GM18502 (cell line): ENCODE data around the gene CEACAM3.
A peak's percentile ranks its signal among the peaks of the same experiment; 100 is the strongest.

Source experiments
- ATAC-seq: cut with Tn5 transposase; IDR thresholded peaks from one replicate; pipeline ENCODE4 v1.9.1; 2021; ENCODE audit warnings: mild to moderate bottlenecking; ENCODE audit not compliant: unreplicated experiment, poor library complexity

The CEACAM3 gene

GRCh38 chr19:41843371-41843770 is 47.0 kb downstream of the CEACAM3 start:
- ATAC-seq, result no peak

DNA sequence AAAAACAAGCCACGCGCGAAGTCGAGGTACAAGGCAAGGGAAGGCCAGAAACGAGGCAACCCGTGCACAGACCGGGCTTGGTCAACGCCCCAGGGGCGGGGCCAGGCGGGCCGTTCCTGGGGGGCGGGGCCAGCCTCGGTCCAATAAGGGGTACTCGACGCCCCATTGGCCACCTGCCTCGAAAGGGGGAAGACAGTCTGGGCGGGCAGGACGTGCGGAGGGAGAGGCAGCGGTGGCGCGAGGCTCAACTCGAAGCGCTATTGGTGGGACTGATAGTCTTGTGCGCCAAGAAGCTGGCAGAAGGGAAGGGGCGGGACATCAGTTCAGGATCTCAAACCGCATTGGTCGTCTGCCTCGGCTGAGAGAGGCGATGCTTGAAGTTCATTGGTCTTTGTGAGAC is 48.2 kb downstream of the CEACAM3 start, which contains the start of gene LYPD4:
LYPD4 (minus strand) TSS at position 83 of the 400 bp plus-strand sequence. CDS start 5,398 bp downstream, outside the sequence.
- no peak for ATAC-seq

DNA sequence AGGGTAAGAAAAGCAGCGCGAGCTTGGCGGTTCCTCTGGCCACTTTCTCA is 48.4 kb downstream of the CEACAM3 start, which contains the start of gene DMRTC2:
DMRTC2 (plus strand) TSS at position 42 of the 50 bp plus-strand sequence. CDS start 2,387 bp downstream, outside the sequence.
- no peak for ATAC-seq

DNA sequence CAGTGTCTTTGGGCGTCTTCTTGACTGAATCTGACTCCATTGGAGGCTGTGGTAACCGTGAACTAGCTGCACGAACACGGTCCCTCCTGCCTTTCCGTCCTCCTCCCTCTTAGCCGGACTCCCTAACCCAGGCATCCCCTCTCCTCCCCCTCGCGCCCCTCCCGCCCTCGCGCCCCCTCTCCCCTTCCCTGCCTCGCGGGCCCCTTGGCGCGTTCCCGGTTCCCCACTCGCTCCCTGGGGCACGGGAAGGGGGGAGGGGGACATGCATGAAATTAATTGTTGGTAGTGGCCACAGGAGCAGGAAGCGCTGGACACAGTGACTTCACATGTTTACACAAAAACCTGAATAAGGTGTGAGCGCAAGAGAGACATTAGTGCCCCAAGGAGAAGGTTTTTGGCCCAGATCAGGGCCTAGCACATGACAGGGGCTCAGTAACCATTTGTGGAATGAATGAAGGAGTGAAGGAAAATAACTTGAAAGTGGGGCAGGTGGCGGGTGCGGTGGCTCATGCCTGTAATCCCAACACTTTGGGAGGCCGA is 48.7 kb downstream of the CEACAM3 start:
- ATAC-seq, result no peak

GRCh38 chr19:41847351-41848105 is 51.1 kb downstream of the CEACAM3 start:
- no peak for ATAC-seq

- no peak for ATAC-seq
Measured at GRCh38 chr19:41848666-41849065, 52.3 kb downstream of the CEACAM3 start.

GRCh38 chr19:41849067-41849466 is 52.7 kb downstream of the CEACAM3 start:
- no peak for ATAC-seq

DNA sequence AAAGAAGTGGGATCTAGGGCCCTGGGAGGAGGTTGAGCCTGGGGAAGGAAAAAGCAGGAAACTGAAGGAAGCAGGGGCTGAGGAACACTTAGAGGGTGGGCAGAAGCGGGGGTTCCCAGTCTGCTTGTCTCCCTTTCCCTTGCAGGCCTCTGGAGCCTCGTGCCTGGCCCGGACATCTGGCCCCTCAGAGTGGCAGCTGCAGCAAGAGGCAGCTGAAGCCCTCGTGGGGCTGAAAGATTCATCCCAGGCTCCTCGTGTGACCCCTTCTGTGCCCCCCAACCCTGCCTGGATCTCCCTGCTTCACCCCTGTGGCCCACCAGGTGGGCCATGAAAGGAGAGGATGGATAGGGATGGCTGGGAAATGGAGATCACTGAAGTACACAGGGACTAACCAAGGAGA is 54.0 kb downstream of the CEACAM3 start:
- ATAC-seq, result no peak

- no peak for ATAC-seq
Measured at GRCh38 chr19:41851456-41851855, 55.1 kb downstream of the CEACAM3 start.

GRCh38 chr19:41853344-41853743 is 57.0 kb downstream of the CEACAM3 start:
- no peak for ATAC-seq

- no peak for ATAC-seq
Measured at GRCh38 chr19:41853768-41854167, 57.4 kb downstream of the CEACAM3 start.

- no peak for ATAC-seq
Measured at GRCh38 chr19:41859213-41859617, 62.8 kb downstream of the CEACAM3 start.

DNA sequence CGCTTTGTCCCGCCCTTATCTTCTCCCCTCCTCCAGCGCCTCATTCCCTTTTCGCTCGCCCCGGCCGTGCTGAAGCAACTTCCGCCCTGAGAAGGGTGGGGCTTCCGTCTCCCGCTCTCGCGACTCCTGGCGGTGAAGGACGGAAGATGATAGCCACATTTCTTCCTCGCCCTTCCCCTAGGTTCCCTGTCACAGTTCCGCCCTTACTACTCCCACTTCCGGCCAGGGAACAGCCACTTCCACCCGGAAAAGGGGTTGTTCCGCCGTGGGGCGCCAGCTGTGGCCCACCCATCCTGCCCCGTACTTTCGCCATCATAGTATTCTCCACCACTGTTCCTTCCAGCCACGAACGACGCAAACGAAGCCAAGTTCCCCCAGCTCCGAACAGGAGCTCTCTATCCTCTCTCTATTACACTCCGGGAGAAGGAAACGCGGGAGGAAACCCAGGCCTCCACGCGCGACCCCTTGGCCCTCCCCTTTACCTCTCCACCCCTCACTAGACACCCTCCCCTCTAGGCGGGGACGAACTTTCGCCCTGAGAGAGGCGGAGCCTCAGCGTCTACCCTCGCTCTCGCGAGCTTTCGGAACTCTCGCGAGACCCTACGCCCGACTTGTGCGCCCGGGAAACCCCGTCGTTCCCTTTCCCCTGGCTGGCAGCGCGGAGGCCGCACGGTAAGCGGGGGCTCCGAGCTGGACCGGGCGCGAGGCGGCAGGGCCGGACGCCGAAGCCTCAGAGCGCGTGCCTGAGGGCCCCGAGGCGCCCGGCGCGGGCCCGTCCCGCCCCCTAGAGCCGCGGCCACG is 63.4 kb downstream of the CEACAM3 start, which contains the start of gene RPS19:
RPS19 (plus strand) TSS at position 638 of the 801 bp plus-strand sequence. CDS start 520 bp downstream, outside the sequence.
- ATAC-seq, result peak; percentile 77

DNA sequence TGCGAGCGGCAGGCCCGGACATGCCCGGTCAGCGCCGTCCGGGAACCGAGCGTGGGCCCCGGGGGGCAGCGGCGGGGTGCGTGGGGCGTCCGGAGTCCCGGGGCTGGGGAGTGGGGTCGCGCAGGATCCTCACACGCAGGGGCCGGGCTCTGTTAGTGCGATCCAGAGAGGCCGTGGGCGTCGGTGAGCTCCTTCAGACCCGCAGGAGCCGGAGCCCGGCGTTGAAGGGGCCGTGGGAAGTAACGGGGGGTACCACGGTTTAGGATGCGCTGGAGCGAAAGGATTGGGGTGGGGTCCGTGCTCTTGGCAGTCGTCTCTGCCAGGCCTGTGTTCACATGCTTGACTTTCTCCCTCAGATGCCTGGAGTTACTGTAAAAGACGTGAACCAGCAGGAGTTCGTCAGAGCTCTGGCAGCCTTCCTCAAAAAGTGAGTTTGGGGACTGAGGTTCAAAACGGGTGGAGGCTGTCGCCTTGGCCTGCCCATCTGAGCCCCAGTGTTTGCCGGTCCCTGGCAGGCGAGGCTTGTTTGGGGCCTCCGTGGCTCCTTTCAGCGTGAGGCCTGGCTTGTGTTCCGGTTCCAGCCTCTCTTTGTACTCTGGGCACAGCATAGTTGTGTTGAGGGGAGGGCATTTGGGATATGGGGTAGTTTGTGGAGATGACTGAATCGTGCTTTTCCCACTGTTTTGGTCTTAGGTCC is 64.2 kb downstream of the CEACAM3 start:
- no peak for ATAC-seq
